ENCODE data around the gene ST6GALNAC2.

ST6GALNAC2 gene

DNA sequence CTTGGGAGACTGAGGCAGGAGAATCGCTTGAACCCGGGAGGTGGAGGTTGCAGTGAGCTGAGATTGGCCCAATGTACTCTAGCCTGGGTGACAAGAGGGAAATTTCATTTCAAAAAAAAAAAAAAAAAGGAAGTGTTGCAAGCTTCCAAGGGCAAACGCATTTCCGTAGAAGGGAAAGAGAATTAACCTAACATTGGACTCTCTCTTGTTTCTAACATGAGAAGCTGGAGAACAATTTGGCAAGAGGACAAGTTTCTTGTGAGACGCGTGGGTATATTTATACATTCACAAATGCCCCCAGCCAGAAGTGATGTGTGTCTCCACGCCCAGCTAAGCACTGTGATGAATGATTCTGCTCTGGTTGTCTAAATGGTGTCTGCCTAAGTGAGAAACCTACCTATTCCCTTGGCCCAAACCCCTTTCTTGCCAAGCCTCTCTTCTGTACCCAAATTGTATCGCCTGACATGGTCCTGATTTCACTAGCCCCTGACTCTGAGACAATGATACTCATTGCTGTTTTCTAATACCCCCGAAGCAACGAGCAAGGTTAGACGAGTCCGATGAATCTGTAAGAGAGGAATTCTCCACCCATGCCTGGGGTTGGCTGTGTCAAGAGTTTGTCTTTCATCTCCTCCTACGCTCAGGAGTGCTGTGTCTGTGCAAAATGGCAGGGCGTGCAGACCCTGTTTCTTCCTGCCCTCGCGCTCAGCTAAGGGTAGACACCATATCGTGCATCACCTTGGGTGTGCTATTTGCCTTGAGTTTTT, 14.2 kb upstream of the ST6GALNAC2 start:
- no peak for DNase-seq (ENCODE audit: low read depth)

DNA sequence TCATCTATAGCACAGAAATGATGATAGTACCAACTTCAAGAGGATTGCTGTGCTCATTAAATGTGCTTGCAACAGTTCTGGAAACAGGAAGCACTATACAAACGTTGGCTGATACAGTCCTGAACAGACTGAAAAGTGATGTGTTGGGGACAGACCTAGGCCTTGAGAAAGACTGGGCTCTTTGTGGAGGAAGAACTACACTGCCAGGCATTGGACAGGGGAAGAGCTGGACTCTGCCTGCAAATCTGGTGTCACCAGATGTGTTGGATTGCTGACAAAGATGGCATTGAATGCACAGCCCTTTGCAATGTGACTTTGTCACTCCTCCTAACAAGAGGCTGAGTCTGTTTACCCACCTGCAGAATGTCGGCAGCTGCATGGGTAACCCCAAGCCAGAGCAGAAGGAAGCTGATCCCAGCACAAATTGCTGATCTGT, 12.4 kb upstream of the ST6GALNAC2 start:
- no peak for DNase-seq (ENCODE audit: low read depth)

DNA sequence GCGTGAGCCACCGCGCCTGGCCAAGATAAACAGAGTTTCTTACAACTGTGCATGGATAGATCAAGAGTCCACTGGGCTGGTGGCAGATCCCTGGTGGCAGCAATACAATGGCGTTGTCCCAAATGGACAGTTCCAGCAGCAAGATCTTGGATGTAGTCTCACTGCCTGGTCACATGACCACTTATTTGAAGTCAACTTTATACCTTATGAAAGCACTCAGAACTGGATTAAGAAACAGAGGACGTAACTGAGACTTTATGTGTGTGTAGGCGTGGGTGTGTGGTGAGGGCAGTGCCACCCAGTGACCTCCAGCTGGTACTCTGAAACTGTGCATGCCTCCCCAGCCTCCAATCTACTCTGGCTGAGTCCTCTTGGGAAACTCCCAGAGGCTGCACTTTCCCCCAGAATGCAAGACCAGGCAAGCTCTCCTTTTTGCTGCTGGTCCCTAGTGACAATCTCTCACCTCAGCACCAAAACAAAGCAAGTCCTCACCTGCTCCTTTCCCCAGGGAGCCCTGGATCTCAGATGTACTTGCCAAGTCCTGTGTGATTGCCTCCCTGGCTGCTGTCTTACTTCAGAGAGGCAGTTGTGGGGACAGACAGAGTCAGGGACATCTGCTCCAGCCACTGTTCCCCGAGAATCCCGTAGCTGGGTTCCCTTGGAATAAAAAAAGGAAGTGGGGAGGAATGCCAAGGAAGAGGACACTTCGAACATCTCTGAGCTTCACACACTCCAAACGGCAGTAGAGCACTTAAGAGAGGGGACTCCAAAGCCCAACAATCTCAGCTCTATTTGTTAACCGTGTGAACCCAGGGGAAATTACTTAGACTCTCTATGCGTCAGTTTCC, 11.7 kb upstream of the ST6GALNAC2 start:
- DNase-seq (ENCODE audit: low read depth), result no peak

DNA sequence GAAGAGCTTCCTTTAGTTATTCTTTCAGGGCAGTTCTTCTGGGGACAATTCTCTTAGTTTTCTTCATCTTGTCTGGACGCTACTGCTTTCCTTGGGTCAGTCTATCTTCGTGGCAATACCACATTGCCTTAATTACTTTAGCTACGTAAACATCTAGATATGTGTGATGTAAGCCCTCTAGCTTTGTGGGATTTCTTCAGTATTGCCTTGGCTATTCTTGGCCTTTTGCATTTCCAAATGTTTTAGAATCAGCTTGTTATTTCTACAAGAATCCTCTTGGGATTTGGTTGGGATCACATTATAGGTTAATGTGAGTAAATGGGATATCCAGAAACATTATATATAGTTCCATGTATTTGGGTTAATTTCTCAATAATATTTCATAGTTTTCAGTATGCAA, 9.0 kb upstream of the ST6GALNAC2 start:
- no peak for DNase-seq (ENCODE audit: low read depth)

DNA sequence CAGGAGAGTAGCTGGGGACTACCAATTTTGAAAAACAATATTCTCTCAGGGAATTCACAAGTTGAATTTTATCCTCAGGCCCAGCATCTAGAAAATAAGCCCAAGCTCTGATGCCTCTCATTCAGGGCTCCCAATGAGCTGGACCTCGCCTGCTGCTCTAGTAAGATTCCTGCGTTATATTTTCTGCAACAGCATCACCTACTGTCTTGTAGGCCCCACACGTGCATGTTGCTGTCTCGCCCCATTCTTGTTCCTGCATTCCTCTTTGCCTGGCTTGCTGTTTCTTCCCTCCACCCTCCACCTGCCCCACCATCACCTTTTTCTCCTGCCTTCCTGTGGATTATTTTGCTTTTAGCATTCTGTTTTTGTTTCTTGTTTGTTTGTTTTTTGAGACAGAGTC, 8.3 kb upstream of the ST6GALNAC2 start:
- no peak for DNase-seq (ENCODE audit: low read depth)

DNA sequence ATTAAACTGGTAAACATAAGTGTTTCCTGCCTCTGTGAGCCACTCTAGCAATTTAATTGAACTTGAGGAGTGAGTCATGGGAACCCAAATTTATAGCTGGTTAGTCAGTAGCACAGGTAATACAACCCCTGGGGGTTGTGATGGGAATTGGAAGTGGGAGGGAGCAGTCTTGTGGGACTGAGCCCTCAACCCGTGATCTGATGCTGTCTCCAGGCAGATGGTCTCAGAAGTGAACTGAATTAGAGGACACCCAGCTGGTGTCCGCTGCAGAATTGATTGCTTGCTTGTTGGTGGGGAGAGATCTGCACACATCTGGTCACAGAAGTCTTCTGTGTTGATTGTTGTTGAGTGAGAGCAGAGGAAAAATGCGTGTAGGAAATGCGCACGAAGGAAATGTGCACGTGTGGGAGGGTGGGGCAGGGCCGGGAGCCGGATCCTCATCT, 7.7 kb upstream of the ST6GALNAC2 start:
- DNase-seq (ENCODE audit: low read depth), result no peak

DNA sequence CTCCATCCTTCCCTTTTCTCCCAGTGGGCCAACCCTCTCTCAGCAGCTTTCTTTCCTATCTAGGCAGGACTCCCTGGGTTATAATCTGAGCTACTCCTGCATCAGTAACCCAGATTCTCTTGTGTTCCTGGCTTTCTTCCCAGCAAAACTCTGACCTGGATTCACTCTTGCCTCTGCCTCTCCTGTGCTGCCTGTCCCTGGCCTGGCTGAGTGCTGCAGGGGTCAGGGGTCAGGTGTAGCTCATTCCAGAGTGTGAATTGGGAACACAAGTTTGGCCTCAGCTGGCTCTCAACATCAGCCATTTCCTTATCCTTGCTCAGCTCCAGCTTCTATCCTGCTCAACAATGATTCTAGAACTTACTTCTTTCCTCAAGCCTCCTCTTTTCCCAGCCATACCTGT, 2.5 kb upstream of the ST6GALNAC2 start:
- DNase-seq (ENCODE audit: low read depth), result no peak

DNA sequence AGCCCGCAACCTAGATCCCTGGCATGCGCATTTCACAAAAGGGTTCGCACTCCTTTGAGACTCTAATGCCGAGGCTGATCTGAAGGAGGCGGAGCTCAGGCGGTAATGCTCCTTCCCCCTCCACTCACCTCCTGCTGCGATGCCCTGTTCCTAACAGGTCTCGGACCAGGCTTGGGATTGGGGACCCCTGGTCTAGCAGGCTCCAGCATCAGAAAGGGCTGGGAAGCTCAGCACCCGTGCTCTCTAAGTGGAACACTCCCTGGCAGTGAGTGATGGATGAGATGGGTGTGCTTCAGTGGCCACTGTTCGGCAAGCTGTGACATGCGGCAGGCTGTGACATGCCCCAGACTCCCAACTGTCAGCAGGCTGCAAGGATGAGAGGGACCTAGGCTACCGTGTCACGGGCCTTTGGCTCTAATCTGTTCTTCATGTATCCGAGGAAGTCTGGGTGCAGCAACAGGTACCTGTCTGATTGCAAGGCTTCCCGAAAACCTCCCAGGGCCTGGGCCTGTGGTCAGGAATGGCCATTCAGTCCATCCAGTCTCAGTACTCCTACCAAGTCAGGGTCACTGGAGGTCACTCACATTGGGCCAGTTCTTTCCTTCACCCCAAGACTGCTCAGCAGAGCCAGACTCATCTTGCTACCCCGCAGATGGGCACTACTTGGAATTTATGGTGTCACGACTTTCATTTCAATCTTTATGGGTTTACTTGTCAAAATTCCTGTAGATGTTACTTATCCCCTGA, 1.3 kb upstream of the ST6GALNAC2 start:
- DNase-seq (ENCODE audit: low read depth), result no peak

DNA sequence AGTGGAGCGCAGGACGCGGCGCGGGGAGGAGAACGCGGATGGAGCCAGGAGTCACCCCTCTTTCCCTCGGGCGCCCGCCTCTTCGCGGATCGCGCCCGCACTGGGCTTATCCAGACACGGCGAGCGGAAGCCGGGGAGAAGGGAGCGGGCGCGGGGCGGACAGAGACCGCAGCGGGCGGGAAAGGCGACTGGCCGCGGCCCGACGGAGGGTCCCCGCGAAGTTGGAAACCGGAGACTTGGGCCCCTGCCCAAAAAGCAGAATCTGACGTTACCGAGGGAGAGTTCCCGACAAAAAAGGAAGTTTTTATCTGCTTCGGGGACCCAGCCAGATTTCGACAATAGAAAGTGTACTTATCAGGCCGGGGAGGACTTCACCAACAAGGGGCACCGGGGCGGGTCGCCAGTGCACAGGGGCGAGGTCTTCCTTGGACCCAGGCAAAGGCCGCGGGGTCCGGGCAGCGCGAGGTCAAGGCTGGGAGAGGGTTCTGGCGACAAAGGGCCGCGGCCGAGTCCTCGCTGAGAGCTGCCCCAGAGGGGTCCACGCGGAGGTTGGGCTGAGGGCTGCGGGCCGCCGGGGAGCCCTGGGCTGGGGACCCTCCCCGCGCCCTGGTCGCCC, 519 bp downstream of the ST6GALNAC2 start:
- no peak for DNase-seq (ENCODE audit: low read depth)

DNA sequence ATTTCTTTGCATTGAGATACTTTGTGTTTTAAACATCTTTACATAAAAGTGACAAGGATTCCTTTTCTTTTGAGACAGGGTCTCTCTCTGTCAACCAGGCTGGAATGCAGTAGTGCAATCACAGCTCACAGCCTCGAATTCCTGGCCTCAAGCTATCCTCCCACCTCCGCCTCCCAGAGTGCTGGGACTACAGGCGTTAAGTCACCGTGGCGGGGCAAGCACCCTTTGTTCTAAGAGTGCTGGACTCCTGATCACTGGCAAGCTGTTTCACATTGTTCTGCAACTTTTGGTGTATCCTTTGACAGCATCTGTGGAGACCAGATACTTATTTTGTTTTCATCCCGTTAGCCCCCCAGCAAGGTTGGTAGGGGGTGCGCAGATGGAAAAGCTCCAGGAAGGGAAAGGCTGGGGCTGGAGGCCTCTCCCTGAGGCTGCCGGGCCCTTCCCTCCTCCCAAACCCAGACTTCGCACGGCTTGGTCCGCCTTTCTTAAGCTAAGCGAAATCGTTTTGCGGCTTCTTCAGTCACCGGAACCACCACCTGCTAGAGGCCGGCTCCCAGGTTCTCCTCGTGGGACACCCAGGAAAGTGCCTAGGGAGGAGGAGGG, 1.1 kb downstream of the ST6GALNAC2 start:
- no peak for DNase-seq (ENCODE audit: low read depth)

DNA sequence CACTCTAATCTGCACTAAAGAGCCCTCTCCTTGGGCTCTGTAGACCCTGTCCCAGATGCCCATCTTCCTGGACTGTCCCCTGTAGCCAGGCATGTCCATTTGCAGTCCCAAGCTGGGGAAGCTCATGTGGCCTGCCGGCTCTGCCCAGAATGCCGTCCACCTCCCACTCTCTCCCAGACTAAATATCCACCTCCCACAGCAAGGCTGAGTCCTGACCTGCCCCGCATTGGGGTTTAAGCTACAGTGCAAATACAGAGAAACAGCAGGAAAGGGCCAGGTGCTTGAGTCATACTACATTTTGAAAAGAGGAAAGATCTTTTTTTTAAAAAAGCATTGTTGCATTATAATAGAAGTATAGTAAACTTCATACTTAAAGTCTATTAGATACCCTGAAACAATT, 3.0 kb downstream of the ST6GALNAC2 start:
- DNase-seq (ENCODE audit: low read depth), result no peak

DNA sequence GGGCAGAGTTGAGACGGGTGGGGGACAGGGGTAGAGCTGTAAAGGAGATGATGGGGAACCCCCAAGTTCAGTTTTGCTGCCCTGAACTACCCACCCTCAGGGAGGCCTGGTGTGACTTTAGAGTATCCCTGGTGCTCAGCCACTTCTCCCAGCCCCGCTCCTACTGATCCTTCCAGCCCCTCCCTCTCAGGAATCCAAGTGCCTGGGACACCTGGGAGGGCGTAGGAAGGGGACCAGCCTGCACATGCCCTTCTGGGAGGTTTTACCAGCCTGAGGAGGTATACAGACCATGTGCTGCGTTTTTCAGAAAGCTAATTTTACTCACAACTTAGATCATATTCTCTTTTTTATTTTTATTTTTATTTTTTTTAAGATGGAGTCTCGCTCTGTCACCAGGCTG, 4.1 kb downstream of the ST6GALNAC2 start:
- DNase-seq (ENCODE audit: low read depth), result no peak

DNA sequence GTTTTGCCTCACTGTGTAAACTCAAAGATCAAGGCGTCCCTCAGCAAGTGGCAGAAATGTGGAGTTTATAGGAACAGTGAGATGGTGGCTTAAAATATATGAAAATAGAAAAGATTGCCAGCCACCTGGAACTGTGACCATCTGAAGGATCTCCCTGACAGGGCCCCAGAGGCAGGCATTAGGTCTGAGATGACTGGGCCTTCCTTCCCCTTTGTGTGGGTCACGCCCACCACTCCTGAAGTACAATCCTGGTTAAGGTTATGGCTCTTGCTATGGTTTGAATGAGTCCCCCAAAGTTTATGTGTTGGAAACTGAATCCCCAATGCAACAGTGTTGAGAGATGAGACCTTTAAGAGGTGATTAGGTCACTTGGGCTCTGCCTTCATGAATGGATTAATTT, 6.4 kb downstream of the ST6GALNAC2 start:
- no peak for DNase-seq (ENCODE audit: low read depth)

DNA sequence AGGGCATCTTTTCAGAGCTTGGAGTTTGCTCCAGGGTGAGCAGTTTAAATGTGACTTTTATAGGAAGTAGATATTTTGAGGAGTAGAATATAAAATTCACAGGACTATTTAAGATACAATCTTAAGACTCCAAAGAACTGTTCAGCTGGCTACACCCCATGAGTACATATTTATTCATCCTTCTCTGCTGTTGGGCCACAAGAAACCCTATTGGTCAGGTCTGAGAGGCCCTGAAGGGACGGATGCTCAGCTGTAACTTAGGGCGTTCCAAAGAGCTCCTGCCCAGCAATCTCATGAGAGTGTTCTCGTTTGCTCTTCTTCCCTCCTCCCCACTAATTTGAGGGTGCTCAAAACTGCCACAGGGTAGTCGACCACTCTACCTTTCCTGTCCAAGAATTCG, 7.3 kb downstream of the ST6GALNAC2 start:
- DNase-seq (ENCODE audit: low read depth), result no peak

DNA sequence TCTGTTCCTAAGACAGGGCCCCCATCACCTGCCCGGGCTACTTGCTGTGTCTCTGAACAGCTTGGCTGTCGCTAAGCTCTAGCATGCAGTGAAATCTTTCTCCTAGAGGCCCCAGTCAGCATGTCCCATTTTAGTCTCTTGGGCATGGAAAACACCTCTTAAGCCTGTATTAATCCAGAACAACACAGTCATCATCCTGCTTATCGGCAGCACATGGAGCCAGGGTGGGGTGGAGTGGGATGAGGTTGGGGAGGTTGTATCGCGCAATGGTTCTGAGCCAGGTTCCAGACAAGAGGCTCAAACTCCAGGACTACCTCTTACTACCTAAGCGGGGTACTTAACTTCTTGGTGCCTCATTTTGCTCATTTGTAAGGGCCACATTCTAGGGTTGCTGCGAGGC, 7.8 kb downstream of the ST6GALNAC2 start:
- no peak for DNase-seq (ENCODE audit: low read depth)

DNA sequence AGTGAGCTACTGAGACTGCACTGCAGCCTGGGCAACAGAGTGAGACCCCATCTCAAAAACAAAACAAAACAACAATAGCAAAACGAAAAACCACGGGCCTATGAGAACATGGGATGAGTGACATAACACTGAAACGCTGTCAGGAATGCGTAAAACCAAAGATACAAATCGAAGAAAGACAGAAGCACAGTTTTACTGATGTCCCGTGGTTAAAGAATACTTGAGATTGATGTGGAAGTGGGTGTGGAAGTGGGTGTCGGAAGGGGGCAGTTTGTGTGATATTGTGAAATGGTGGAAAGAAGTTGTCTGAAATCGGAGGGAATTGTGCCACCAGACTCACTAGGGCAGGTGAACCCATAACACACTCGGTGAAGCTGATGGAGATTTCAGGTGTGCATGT, 9.5 kb downstream of the ST6GALNAC2 start:
- no peak for DNase-seq (ENCODE audit: low read depth)

DNA sequence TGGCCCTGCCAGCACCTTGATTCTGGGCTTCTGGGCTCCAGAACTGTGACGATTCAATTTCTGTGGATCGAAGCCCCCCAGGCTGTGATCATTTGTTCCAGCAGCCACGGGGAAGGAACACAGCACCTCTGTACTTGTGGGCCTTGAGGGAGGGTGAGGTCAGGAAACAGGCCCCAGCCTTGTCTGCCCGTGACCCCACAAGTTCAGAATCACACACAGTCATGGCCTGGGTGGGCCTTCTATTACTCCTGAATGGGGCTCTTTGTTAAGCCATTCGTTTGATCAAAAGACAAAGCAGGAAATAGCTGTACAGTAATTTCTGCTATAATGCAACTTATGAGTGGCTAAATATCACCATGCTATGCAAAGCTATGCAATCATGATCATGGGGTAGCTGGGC, 10.1 kb downstream of the ST6GALNAC2 start:
- no peak for DNase-seq (ENCODE audit: low read depth)

DNA sequence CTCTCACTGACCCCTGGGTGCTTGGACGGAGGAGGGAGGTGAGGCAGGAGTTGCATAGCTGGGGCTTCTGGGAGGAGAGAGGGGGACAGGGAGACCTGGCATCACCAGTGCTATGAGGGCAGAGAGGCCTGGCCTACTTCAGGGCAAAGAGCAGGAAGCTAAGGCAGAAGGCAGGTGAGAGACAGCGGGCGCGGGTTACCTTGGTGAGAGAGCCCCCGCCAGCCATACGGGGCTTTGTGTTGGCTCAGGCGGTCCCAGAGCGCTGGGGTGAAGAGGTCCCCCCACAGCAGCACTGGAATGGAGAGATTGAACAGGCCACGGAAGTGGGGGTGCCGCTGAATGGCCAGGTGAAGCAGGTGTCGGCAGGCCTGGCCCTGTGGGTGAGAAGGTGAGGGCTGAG, 11.5 kb downstream of the ST6GALNAC2 start:
- DNase-seq (ENCODE audit: low read depth), result no peak

DNA sequence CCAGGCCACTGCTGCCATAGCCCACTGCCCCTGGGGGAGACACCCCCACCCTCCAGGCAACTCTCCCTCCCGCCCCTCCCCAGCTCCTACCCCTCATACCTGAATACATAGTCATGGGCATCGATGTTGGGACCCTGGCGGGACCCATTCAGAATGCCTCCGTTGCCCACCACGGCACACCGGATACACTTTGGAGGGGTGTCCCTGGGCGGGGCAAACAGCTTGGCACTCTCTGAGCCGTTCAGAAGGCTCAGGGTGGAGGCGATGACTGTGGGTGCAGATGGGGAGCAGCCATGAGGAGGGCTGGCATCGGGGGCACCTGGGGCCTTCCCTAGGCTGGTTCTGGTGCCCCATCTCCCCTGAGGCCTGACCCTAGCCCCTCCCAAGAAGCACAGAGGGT, 12.6 kb downstream of the ST6GALNAC2 start:
- no peak for DNase-seq (ENCODE audit: low read depth)

DNA sequence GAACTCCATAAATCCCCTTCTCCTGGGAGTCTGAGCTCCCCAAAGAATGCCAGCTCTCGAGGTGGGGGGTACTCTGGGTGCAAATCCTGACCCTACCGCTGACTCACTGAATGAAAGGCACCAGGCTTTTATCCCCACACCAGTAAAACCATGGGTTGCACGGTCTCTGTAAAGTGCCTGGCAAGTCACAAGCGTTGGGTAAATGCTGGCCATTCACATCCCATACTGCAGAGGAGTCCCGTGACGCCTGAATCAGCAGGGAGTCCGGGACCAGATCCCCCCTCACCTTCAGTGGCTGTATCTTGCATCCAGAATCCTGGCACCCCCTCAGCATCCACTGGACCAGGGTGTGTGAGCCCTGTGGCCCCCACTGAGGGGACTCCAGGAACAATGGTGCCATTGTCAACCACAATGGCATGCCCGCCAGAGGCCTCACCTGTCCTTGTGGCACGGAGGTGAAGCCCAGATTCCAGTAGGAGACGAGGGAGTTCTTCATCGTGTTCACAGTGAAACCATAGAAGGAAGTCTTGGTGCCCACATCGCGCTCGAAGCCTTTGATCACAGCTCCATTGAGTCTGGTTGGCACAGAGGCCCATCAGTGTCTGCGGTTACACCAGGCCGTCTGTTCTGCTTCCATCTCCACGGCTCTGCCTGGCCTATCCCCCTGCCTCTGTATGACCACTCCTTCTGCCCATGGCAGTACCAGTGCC, 13.3 kb downstream of the ST6GALNAC2 start:
- DNase-seq (ENCODE audit: low read depth), result no peak

DNA sequence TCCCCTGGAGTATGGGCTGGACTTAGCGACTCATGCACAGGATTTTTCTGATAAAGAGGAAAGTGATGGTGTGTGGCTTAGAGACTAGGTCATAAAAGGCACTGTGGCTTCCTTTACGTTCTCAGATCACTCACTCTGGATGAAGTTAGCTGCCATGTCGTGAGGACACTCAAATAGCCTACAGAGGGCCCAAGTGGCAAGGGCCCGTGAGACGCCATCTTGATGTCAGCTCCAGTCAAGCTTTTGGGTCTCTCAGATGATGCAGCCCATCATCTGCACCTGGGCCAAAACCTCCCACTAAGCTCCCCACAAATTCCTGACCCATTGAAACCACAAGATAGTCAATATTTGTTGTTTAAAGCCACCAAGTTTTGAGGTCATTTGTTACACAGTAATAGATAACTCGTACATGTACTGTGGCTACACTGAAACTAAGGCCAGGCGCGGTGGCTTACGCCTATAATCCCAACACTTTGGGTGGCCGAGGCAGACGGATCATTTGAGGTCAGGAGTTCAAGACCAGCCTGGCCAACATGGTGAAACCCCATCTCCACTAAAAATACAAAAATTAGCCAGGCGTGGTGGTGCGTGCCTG, 14.7 kb downstream of the ST6GALNAC2 start:
- DNase-seq (ENCODE audit: low read depth), result no peak

All from stimulated activated CD8-positive, alpha-beta memory T cell treated with anti-CD3 and anti-CD28 coated beads, Interleukin-15, amount 100 ng/mL, for 1 hour (primary cell).